HEK293 (cell line): ENCODE results near the gene GOLGA1.

Source experiments
- CTCF ChIA-PET: fragments of 350-600 bp; formaldehyde crosslinking; extraction: SDS; loops from one replicate; lab custom pipeline; 2021; ENCODE audit warnings: antibody characterized with exemption; lab: Yijun Ruan, JAX
- POLR2A ChIA-PET: fragments of 300-600 bp; formaldehyde crosslinking; extraction: SDS; loops from one replicate; lab custom pipeline; 2020; ENCODE audit warnings: antibody characterized with exemption, inconsistent platforms; lab: Yijun Ruan, JAX
- H3K27ac ChIP-seq: fragments of 200-500 bp; sonication (Bioruptor generic); 2 replicates; pipeline ENCODE4 v1.5.1; 2014; ENCODE audit warnings: low read depth, low read length, control low read depth, inconsistent platforms; ENCODE audit errors: extremely low read depth
- H3K36me3 ChIP-seq, 2 experiments: fragments of 200-500 bp in 1 of 2; sonication (Bioruptor generic) in 1 of 2; 1 replicate in 1 of 2; 2 replicates in 1 of 2; pipeline ENCODE4 v1.5.1; 2014 to 2017; ENCODE audit warnings: inconsistent platforms in 2 of 2, low read length in 2 of 2; ENCODE audit not compliant: control insufficient read depth in 2 of 2, insufficient read depth in 1 of 2
- H3K4me1 ChIP-seq: fragments of 200-500 bp; sonication (Bioruptor generic); 2 replicates; pipeline ENCODE4 v1.5.1; 2014; ENCODE audit warnings: mild to moderate bottlenecking, low read length, inconsistent platforms; ENCODE audit not compliant: control insufficient read depth, insufficient read depth
- H3K4me3 ChIP-seq: 2 replicates; pipeline ENCODE4 v1.5.1; 2011; ENCODE audit warnings: low read depth, mild to moderate bottlenecking, control low read depth, low read length, moderate library complexity
- H3K9me3 ChIP-seq: fragments of 200-500 bp; sonication (Bioruptor generic); 2 replicates; pipeline ENCODE4 v1.5.1; 2014; ENCODE audit warnings: low read depth, low read length, inconsistent platforms; ENCODE audit not compliant: control insufficient read depth, insufficient read depth
- AEBP2 ChIP-seq: fragments of 450-650 bp; formaldehyde crosslinking; IDR thresholded peaks from 2 replicates; pipeline ENCODE4 v1.5.1; 2016; ENCODE audit warnings: missing biosample characterization, missing genetic modification characterization, borderline replicate concordance
- FEZF1 ChIP-seq: fragments of 450-650 bp; formaldehyde crosslinking; IDR thresholded peaks from 2 replicates; pipeline ENCODE4 v1.5.1; 2016; ENCODE audit warnings: missing biosample characterization, missing genetic modification characterization
- SCRT1 ChIP-seq: fragments of 450-650 bp; formaldehyde crosslinking; IDR thresholded peaks from 2 replicates; pipeline ENCODE4 v1.5.1; 2016; ENCODE audit warnings: missing biosample characterization, missing genetic modification characterization, borderline replicate concordance
- SP3 ChIP-seq: fragments of 450-650 bp; formaldehyde crosslinking; IDR thresholded peaks from 2 replicates; pipeline ENCODE4 v1.5.1; 2016; ENCODE audit warnings: missing biosample characterization, missing genetic modification characterization
- ZBTB20 ChIP-seq: fragments of 450-650 bp; formaldehyde crosslinking; IDR thresholded peaks from 2 replicates; pipeline ENCODE4 v1.5.1; 2016; ENCODE audit warnings: missing biosample characterization, missing genetic modification characterization
- ZFP41 ChIP-seq: fragments of 450-650 bp; formaldehyde crosslinking; IDR thresholded peaks from 2 replicates; pipeline ENCODE4 v1.5.1; 2016; ENCODE audit warnings: missing biosample characterization, missing genetic modification characterization, borderline replicate concordance
- ZIC2 ChIP-seq: fragments of 450-650 bp; formaldehyde crosslinking; IDR thresholded peaks from 2 replicates; pipeline ENCODE4 v1.5.1; 2016; ENCODE audit warnings: missing biosample characterization, missing genetic modification characterization
- ZNF10 ChIP-seq: fragments of 450-650 bp; formaldehyde crosslinking; IDR thresholded peaks from 2 replicates; pipeline ENCODE4 v1.5.1; 2017; ENCODE audit warnings: missing biosample characterization, missing genetic modification characterization
- ZNF23 ChIP-seq: fragments of 450-650 bp; formaldehyde crosslinking; IDR thresholded peaks from 2 replicates; pipeline ENCODE4 v1.5.1; 2016; ENCODE audit warnings: missing biosample characterization, missing genetic modification characterization, borderline replicate concordance
- ZNF26 ChIP-seq: fragments of 450-650 bp; formaldehyde crosslinking; IDR thresholded peaks from 2 replicates; pipeline ENCODE4 v1.5.1; 2016; ENCODE audit warnings: missing biosample characterization, missing genetic modification characterization
- ZNF335 ChIP-seq: fragments of 450-650 bp; formaldehyde crosslinking; conservative IDR thresholded peaks from 2 replicates; pipeline ENCODE4 v1.5.1; 2016; ENCODE audit warnings: missing biosample characterization, missing genetic modification characterization
- ZNF449 ChIP-seq: fragments of 450-650 bp; formaldehyde crosslinking; IDR thresholded peaks from 2 replicates; pipeline ENCODE4 v1.5.1; 2017; ENCODE audit warnings: missing biosample characterization, mild to moderate bottlenecking, missing genetic modification characterization, moderate library complexity
- ZNF585B ChIP-seq: fragments of 450-650 bp; formaldehyde crosslinking; IDR thresholded peaks from 2 replicates; pipeline ENCODE4 v1.5.1; 2016; ENCODE audit warnings: missing biosample characterization, missing genetic modification characterization
- ZNF76 ChIP-seq: fragments of 450-650 bp; formaldehyde crosslinking; IDR thresholded peaks from 2 replicates; pipeline ENCODE4; 2016; ENCODE audit warnings: low read depth, missing biosample characterization, missing genetic modification characterization, borderline replicate concordance
- ZNF830 ChIP-seq: fragments of 450-650 bp; IDR thresholded peaks from 2 replicates; pipeline ENCODE4 v1.5.0; 2018; ENCODE audit warnings: missing biosample characterization, missing genetic modification characterization, low read depth, mild to moderate bottlenecking, moderate library complexity
- ZSCAN23 ChIP-seq: fragments of 450-650 bp; formaldehyde crosslinking; IDR thresholded peaks from 2 replicates; pipeline ENCODE4 v1.5.1; 2016; ENCODE audit warnings: missing biosample characterization, missing genetic modification characterization
- TF ChIP-seq, protein P1 (sequence below): fragments of 450-650 bp; formaldehyde crosslinking; IDR thresholded peaks from 2 replicates; pipeline ENCODE4 v1.5.1; 2016; ENCODE audit warnings: missing biosample characterization, missing genetic modification characterization
- TF ChIP-seq, protein P2 (sequence below): fragments of 450-650 bp; formaldehyde crosslinking; IDR thresholded peaks from 2 replicates; pipeline ENCODE4 v1.5.1; 2016; ENCODE audit warnings: missing biosample characterization, missing genetic modification characterization
- TF ChIP-seq, protein P3 (sequence below): fragments of 450-650 bp; formaldehyde crosslinking; IDR thresholded peaks from 2 replicates; pipeline ENCODE4 v1.5.1; 2017; ENCODE audit warnings: missing biosample characterization, missing genetic modification characterization
- TF ChIP-seq, protein P4 (sequence below): fragments of 450-650 bp; IDR thresholded peaks from 2 replicates; pipeline ENCODE4 v1.5.1; 2018; ENCODE audit warnings: missing biosample characterization, missing genetic modification characterization
- TF ChIP-seq, protein P5 (sequence below): fragments of 450-650 bp; formaldehyde crosslinking; IDR thresholded peaks from 2 replicates; pipeline ENCODE4 v1.5.1; 2017; ENCODE audit warnings: missing biosample characterization, missing genetic modification characterization
- TF ChIP-seq, protein P6 (sequence below): fragments of 450-650 bp; formaldehyde crosslinking; IDR thresholded peaks from 2 replicates; pipeline ENCODE4 v1.5.1; 2016; ENCODE audit warnings: missing biosample characterization, missing genetic modification characterization

GOLGA1 gene

GRCh38 chr9:124940894-124941678 is at the start of gene GOLGA1 (continued):
- TF ChIP-seq, protein P1, sequence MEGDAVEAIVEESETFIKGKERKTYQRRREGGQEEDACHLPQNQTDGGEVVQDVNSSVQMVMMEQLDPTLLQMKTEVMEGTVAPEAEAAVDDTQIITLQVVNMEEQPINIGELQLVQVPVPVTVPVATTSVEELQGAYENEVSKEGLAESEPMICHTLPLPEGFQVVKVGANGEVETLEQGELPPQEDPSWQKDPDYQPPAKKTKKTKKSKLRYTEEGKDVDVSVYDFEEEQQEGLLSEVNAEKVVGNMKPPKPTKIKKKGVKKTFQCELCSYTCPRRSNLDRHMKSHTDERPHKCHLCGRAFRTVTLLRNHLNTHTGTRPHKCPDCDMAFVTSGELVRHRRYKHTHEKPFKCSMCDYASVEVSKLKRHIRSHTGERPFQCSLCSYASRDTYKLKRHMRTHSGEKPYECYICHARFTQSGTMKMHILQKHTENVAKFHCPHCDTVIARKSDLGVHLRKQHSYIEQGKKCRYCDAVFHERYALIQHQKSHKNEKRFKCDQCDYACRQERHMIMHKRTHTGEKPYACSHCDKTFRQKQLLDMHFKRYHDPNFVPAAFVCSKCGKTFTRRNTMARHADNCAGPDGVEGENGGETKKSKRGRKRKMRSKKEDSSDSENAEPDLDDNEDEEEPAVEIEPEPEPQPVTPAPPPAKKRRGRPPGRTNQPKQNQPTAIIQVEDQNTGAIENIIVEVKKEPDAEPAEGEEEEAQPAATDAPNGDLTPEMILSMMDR (tag by site-specific recombination) = peak; percentile 46; the same call in 1 of the 2 replicates
- TF ChIP-seq ZIC2 (tag by site-specific recombination) (peak; percentile 67), ZNF23 (no peak), ZBTB20 (tag by site-specific recombination) (0 out of 2 replicates have a peak, but pooled peaks have one; percentile 46), SP3 (tag by site-specific recombination) (peak; percentile 56), FEZF1 (tag by site-specific recombination) (peak; percentile 55; the same call in 1 of the 2 replicates), ZNF449 (tag by site-specific recombination) (peak; percentile 75; the same call in 1 of the 2 replicates), ZNF335 (tag by site-specific recombination) (peak; percentile 38), ZNF830 (tag by site-specific recombination) (no peak), ZNF76 (peak; percentile 39; the same call in 1 of the 2 replicates)
- TF ChIP-seq, protein P2, sequence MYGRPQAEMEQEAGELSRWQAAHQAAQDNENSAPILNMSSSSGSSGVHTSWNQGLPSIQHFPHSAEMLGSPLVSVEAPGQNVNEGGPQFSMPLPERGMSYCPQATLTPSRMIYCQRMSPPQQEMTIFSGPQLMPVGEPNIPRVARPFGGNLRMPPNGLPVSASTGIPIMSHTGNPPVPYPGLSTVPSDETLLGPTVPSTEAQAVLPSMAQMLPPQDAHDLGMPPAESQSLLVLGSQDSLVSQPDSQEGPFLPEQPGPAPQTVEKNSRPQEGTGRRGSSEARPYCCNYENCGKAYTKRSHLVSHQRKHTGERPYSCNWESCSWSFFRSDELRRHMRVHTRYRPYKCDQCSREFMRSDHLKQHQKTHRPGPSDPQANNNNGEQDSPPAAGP (tag by site-specific recombination) = 0 out of 2 replicates have a peak, but pooled peaks have one; percentile 34
- TF ChIP-seq, protein P3, sequence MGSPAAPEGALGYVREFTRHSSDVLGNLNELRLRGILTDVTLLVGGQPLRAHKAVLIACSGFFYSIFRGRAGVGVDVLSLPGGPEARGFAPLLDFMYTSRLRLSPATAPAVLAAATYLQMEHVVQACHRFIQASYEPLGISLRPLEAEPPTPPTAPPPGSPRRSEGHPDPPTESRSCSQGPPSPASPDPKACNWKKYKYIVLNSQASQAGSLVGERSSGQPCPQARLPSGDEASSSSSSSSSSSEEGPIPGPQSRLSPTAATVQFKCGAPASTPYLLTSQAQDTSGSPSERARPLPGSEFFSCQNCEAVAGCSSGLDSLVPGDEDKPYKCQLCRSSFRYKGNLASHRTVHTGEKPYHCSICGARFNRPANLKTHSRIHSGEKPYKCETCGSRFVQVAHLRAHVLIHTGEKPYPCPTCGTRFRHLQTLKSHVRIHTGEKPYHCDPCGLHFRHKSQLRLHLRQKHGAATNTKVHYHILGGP (tag by site-specific recombination) = no peak
- TF ChIP-seq, protein P4, sequence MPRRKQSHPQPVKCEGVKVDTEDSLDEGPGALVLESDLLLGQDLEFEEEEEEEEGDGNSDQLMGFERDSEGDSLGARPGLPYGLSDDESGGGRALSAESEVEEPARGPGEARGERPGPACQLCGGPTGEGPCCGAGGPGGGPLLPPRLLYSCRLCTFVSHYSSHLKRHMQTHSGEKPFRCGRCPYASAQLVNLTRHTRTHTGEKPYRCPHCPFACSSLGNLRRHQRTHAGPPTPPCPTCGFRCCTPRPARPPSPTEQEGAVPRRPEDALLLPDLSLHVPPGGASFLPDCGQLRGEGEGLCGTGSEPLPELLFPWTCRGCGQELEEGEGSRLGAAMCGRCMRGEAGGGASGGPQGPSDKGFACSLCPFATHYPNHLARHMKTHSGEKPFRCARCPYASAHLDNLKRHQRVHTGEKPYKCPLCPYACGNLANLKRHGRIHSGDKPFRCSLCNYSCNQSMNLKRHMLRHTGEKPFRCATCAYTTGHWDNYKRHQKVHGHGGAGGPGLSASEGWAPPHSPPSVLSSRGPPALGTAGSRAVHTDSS = no peak
- TF ChIP-seq, protein P5, sequence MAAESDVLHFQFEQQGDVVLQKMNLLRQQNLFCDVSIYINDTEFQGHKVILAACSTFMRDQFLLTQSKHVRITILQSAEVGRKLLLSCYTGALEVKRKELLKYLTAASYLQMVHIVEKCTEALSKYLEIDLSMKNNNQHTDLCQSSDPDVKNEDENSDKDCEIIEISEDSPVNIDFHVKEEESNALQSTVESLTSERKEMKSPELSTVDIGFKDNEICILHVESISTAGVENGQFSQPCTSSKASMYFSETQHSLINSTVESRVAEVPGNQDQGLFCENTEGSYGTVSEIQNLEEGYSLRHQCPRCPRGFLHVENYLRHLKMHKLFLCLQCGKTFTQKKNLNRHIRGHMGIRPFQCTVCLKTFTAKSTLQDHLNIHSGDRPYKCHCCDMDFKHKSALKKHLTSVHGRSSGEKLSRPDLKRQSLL (tag by site-specific recombination) = 0 out of 2 replicates have a peak, but pooled peaks have one; percentile 4

DNA sequence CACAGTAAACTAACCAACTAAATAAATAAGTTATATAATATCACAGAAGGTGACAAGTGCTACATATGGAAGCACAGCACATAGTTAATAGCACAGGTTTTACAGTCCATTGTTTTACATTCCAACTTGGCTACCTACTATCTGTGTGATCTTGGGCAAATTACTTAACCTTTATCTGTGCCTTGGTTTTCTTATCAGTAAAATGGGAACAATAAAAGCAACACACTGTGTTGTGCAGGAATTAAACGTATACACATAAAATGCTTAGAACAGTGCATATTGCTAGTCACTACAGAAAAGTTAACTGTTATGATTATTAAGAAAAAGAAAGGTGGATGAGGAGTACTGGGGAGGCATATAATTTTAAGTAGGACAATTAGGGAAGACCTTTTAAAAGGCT is 42.8 kb upstream of the GOLGA1 start:
- CTCF ChIA-PET = no interaction called here
- H3K4me3 ChIP-seq = no peak overlapping the region
- TF ChIP-seq ZNF585B (tag by site-specific recombination) (no peak), ZNF26 (tag by site-specific recombination) (no peak), ZFP41 (tag by site-specific recombination) (no peak), ZSCAN23 (tag by site-specific recombination) (no peak), ZNF10 (tag by site-specific recombination) (no peak), SCRT1 (tag by site-specific recombination) (no peak), AEBP2 (no peak)
- TF ChIP-seq, protein P6, sequence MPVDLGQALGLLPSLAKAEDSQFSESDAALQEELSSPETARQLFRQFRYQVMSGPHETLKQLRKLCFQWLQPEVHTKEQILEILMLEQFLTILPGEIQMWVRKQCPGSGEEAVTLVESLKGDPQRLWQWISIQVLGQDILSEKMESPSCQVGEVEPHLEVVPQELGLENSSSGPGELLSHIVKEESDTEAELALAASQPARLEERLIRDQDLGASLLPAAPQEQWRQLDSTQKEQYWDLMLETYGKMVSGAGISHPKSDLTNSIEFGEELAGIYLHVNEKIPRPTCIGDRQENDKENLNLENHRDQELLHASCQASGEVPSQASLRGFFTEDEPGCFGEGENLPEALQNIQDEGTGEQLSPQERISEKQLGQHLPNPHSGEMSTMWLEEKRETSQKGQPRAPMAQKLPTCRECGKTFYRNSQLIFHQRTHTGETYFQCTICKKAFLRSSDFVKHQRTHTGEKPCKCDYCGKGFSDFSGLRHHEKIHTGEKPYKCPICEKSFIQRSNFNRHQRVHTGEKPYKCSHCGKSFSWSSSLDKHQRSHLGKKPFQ (tag by site-specific recombination) = no peak

More for the DNA sequence above, 42.8 kb upstream of the GOLGA1 start:
- H3K27ac ChIP-seq = no peak overlapping the region
- H3K36me3 ChIP-seq = peaks cover 0 to 5% of the 10 kb centered on the region in 2 experiments; a peak in 2 of 3 replicates
- POLR2A ChIA-PET = no interaction called here
- H3K4me1 ChIP-seq = no peaks in the 10 kb centered on the region
- H3K9me3 ChIP-seq = no peaks in the 10 kb centered on the region
